ENCODE data around the gene GHSR. TPM values are rescaled to one million over a fixed set of nuclear protein-coding genes. Genes with fewer than 3 reads are reported as not detected.

Gene GHSR
- total RNA-seq, 1 experiment from 2014 or later = not detected

- DNase-seq (ENCODE audit: low spot score) = no peak
- in situ Hi-C loops (cut with HindIII; ENCODE audit: low sequenced_read_pairs) = no loop called here
Observed at GRCh38 chr3:172444821-172445220, 3.4 kb downstream of the GHSR start.

GRCh38 chr3:172442606-172443005, 5.7 kb downstream of the GHSR start:
- no peak for DNase-seq (ENCODE audit: low spot score)
- in situ Hi-C loops (cut with HindIII; ENCODE audit: low sequenced_read_pairs) = no loop called here

- in situ Hi-C loops (cut with HindIII; ENCODE audit: low sequenced_read_pairs) = no loop called here
- no peak for DNase-seq (ENCODE audit: low spot score)
Observed at GRCh38 chr3:172441581-172441980, 6.7 kb downstream of the GHSR start.

GRCh38 chr3:172438186-172438585, 10.1 kb downstream of the GHSR start:
- DNase-seq (ENCODE audit: low spot score) = no peak
- in situ Hi-C loops (cut with HindIII; ENCODE audit: low sequenced_read_pairs) = no loop called here

GRCh38 chr3:172437713-172438112, 10.5 kb downstream of the GHSR start:
- in situ Hi-C loops (cut with HindIII; ENCODE audit: low sequenced_read_pairs) = no loop called here
- DNase-seq (ENCODE audit: low spot score) = no peak

- in situ Hi-C loops (cut with HindIII; ENCODE audit: low sequenced_read_pairs) = no loop called here
- DNase-seq (ENCODE audit: low spot score) = no peak
Observed at GRCh38 chr3:172415323-172415722, 32.9 kb downstream of the GHSR start.

- in situ Hi-C loops (cut with HindIII; ENCODE audit: low sequenced_read_pairs) = no loop called here
- DNase-seq (ENCODE audit: low spot score) = no peak
Observed at GRCh38 chr3:172411478-172411947, 36.7 kb downstream of the GHSR start.

GRCh38 chr3:172410702-172411477, 37.4 kb downstream of the GHSR start:
- DNase-seq (ENCODE audit: low spot score) = no peak
- in situ Hi-C loops (cut with HindIII; ENCODE audit: low sequenced_read_pairs) = no loop called here

- in situ Hi-C loops (cut with HindIII; ENCODE audit: low sequenced_read_pairs) = no loop called here
- DNase-seq (ENCODE audit: low spot score) = no peak
Observed at GRCh38 chr3:172407872-172408271, 40.4 kb downstream of the GHSR start.

- in situ Hi-C loops (cut with HindIII; ENCODE audit: low sequenced_read_pairs) = no loop called here
- DNase-seq (ENCODE audit: low spot score) = no peak
Observed at GRCh38 chr3:172405914-172406313, 42.3 kb downstream of the GHSR start.

- in situ Hi-C loops (cut with HindIII; ENCODE audit: low sequenced_read_pairs) = no loop called here
- DNase-seq (ENCODE audit: low spot score) = no peak
Observed at GRCh38 chr3:172404237-172404962, 43.9 kb downstream of the GHSR start.

GRCh38 chr3:172402892-172403643, 45.2 kb downstream of the GHSR start:
- no peak for DNase-seq (ENCODE audit: low spot score)
- in situ Hi-C loops (cut with HindIII; ENCODE audit: low sequenced_read_pairs) = no loop called here

- no peak for DNase-seq (ENCODE audit: low spot score)
- in situ Hi-C loops (cut with HindIII; ENCODE audit: low sequenced_read_pairs) = no loop called here
Observed at GRCh38 chr3:172402090-172402489, 46.2 kb downstream of the GHSR start.

- no peak for DNase-seq (ENCODE audit: low spot score)
- in situ Hi-C loops (cut with HindIII; ENCODE audit: low sequenced_read_pairs) = no loop called here
Observed at GRCh38 chr3:172398484-172398883, 49.8 kb downstream of the GHSR start.

GRCh38 chr3:172397716-172398405, 50.4 kb downstream of the GHSR start:
- in situ Hi-C loops (cut with HindIII; ENCODE audit: low sequenced_read_pairs) = no loop called here

GRCh38 chr3:172396400-172396799, 51.9 kb downstream of the GHSR start:
- in situ Hi-C loops (cut with HindIII; ENCODE audit: low sequenced_read_pairs) = no loop called here
- DNase-seq (ENCODE audit: low spot score) = no peak

More at GRCh38 chr3:172397716-172398405, 50.4 kb downstream of the GHSR start:
- no peak for DNase-seq (ENCODE audit: low spot score)

- no peak for DNase-seq (ENCODE audit: low spot score)
- in situ Hi-C loops (cut with HindIII; ENCODE audit: low sequenced_read_pairs) = no loop called here
Observed at GRCh38 chr3:172394692-172395091, 53.6 kb downstream of the GHSR start.
